HG03558 (cell line): Measurements from ENCODE around the gene KCNE1.
"Not testable (repeated sequence)": the region's sequence is repeated elsewhere in the genome, so short reads cannot be mapped to it uniquely, and the experiment has no call there.

ENCODE experiments used
- ATAC-seq: cut with Tn5 transposase; IDR thresholded peaks from one replicate; pipeline ENCODE4 v1.9.1; 2021; ENCODE audit warnings: moderate number of reproducible peaks; ENCODE audit not compliant: unreplicated experiment; ENCODE audit errors: extremely low read depth

Gene KCNE1

DNA sequence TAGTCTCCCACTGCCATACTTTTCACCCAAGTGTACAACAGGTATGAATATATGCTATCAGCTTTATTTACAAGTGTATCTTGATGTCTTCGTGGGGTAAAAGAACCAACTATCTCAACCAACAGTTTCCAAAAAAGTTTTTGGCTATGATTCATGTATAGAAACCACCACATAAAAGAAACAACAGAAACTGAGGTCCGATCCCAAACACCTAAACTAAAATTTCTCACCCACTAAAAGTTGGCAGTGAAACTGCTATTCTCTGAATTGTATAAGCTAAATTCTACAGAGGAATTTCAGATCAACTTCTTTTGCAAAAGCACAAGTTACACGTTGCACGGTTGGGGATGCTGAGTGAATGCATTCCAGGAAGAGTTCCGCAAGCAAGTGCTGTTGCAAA is 5.0 kb upstream of the KCNE1 start:
- ATAC-seq = no peak

DNA sequence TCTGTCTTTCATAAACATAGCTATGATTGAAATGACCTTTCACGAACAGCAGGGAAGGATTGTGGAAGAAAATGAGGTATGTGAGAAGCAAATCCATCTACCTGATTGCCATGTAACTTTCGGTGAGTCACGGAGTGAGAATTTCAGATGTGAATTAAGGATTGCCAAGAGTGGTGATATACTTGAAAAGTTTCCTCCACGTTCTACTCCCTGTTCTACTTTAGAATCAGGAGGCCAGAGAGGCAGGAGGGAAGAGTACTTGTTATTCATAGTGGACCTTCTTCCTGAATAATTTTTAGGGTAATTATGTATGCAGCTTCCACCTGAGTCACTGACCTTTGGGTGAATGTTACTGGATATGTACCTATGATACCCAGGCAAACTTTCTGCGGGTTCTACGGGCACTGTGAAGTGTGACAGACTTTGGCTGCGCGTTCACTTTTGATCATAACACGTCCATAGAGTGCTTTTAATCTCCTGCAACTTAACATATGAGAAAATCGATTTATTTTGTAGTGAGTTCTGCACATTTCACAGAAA is 2.6 kb upstream of the KCNE1 start:
- ATAC-seq = no peak

DNA sequence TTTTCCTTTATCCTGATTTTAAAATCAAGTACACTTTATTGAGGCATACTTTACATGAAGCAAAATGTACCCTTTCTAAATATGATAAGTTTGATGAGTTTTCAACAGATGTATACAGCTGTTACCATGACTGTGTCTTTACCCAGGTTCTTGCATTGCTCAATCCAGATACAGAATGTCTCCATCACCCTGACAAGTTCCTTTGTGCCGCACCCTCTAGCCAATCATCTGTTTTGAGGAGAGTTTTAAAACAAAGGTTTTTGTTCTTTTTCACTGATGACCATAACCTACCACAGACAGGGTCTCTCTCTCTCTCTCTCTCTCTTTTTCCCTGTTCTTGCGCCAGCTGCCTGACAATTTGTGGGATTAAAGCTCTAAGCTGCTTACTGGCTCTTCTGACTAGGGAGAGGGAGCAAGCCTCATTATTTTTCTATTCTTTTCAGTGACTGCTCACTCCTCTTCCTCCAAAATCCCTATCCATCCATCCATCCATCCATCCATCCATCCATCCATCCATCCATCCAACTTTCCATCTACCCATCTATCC is 1.2 kb upstream of the KCNE1 start:
- no peak for ATAC-seq

DNA sequence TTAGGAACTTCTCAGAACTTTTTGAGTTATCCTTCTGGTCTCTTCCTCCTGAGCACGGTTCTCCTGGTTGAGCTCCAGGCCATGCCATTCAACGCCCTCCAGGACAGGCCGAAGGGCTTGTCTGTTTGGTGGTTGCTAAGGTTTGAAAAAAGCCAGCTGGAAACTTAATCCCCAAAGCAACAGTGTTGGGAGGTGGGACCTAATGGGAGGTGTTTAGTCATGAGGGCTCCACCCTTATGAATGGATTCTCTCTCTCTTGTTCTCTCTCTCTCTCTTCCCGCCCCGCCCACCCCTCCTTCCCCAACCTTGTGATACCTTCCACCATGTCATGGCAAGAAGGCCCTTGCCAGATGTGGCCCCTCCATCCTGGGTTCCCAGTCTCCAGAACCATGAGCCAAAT is 829 bp downstream of the KCNE1 start:
- no peak for ATAC-seq

DNA sequence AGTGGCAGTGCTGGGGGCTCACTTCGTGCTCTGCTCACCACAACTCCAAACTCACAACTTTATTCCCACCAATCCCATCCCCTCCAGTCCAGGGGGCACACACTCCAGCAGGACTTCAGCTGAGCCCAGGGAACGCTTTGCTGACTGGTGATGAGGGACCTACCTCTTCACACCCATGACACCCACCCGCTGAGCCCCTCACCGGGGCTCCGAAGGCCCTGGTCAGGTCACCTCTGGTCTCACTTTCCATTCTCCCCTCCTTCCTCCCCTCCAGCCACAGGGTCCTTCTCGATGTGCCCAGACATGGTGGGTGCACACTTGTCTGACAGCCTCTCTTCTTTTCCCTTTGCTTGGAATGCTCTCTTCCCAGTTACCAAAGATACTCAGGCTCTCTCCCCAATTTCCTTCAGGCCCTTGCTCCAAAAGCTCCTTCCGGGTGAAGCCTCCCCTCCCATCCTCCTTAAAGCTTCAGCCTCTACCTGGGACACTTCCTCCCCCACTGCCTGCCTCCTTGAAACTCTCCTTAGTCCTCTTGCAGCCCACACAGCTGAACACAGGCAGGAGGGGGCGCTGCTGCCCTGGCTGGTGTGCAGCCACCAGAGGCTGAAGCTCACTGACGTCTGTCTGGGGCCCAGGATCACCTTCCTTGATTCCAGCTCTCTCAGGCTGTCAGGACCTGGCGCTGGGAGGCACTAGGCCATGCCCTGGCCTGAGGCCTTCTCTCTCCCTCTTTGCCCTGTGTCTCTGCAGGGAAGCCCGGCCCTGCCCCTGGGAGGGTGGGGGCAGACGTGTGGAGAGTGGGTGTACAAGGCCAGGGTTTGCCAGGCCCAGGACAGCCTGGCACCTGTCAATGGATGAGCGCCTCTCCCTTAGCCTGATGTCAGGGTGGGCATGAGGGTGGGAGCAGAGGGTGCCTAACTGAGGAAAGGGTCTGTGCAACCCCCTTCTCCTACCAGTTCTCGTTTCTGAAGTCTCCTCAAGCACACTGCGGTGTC is 1.6 kb downstream of the KCNE1 start:
- no peak for ATAC-seq

DNA sequence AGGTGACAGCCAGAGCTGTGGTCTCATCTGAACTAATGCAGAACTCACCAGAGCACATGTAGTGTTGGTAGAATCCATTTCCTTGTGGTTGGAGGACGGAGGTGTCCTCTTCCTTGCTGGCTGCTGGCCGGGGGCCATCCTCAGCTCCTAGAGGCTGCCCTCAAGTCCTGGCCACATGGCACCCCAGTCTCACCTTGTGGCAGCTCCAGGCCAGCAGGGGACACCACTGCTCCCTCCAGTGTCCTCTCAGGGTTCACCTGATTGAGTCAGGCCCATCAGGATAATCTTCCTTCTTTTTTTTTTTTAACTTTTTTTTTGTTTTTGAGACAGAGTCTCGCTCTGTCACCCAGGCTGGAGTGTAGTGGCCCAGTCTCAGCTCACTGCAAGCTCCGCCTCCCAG is 2.9 kb downstream of the KCNE1 start:
- ATAC-seq = no peak

DNA sequence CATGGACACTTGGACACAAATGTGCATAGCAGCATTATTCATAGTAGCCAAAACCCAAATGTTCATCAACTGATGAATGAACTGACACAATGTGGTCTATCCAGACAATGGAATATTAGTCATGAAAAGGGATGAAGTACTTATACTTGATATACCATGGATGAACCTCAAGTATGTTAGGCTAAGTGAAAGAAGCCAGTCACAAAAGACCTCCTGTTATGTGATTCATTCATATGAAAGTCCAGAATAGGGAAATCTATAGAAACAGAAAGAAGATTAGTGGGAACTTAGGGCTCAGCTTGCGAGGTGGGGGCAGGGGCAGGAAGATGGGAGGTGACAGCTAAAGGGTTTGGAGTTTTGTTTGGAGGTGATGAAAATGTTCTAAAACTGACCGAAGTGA is 7.4 kb downstream of the KCNE1 start:
- no peak for ATAC-seq

DNA sequence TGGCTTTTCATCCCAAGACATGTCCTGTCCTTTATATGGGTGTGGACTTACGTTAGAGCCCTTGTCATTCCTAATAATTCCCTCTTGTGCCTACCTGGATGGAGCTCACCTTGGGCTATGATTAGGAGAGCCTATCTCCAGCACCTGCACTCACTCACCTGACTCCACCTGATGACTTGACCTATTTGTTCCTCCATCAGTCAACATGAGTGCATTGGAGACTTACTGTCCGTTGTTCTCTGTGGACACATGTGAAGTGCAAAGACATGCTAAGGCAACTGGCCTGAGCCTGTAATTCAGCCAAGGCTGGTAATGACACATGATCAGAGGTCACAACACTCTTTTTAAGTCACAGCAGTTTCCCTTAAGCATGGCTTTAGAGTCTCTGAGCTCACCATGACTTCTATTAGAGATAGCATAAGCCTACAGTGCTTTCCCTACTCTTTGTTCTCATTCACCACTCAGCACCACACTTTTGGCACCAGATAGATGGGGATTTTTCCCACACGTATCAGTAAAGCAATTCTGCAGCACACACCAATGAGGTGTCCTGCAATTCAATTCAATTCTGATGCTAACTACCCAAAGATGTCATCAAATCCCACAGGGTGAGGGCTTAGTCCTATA is 9.4 kb downstream of the KCNE1 start:
- no peak for ATAC-seq

DNA sequence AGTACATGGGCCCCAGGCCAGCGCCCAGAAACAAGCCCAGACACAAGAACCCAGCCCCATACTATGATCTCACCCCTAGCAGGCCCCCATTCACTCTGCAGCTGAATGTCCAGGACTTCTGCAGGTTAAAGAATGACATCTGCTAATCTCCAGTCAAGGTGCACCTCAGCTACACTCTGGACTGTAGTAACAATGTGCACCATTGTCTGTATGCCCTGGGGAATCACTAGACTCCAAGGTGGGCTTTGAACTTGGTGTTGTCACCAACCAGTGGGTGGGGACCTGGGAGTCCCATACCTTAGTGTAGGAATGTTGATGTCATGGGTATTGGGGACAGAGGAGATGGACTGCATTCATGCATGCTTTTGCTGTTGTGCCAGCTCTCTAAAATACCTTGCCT is 10.3 kb downstream of the KCNE1 start:
- ATAC-seq = no peak

DNA sequence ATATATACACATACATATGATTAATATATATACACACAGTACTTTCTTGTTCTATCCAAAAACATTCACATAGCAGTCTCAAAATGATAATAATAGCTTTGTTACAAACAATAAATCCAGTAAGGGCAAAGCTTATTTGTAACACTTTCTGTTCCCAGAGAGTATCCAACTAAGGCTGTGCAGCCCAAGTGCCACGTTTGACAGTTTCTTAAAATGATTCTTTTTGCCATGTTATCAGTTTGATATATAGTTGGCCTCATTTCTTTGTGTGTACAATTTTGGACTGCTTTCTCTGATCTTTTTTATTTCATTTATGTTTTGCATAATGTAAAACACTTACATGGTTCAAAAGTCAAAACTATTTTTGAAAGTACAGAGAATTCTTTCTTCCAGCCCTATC is 11.8 kb downstream of the KCNE1 start:
- ATAC-seq = no peak

DNA sequence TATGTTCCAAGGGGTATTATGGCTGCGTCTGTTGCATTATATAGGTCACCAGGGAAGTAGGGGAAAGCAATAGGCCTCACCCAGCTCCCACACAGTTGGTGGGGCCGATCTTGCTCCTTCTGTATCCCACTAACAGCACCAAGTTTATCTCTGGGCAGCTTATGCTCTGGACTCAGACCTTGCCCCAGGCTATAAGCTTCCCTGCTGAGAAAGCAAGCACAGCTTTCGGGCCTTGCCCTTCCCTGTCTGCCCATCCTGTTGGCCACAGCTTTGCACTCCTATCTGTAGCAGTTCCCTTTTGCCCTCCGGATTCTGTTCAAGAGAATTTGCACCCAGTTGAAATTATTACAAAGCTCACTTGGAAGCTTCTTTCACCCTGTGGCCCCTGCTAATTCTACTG is 12.9 kb downstream of the KCNE1 start:
- no peak for ATAC-seq

DNA sequence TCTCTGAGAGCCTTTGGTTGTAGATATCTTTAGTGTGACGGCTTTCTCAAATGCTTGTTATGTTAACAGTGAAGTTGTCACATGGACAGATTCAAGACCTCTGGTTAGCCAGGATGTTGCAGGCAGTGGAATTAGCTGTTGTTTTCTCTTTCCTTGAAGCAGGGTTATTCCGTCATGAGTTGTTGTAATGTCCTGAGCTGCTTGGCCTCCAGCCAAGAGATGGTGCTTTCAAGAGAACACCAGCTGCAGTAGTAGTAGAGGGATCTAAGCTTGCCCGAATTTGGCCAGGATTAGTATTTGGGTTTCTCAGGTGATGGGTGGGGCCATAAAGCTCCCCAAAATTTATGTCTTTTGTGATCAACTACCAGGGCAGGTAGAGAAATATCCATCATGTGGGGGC is 13.4 kb downstream of the KCNE1 start:
- no peak for ATAC-seq

DNA sequence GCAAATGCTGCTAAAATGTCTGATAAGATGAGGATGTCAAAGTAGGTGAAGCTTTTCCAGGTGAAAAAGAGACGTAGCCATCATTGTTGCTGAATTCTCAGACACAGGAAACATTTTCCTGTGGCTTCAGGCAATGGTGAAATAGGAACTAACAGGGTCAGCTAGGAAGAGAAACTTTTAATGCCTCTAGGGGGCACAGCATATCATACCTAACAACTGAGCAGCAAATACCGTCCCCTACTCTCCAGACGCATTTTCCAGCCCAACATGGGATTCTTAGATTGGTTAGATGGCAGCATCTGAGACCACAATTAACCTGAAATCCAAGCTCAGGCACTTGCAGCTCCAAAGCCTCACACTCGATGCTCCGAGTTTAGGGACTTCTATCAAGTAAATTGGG is 28.2 kb downstream of the KCNE1 start:
- not testable (repeated sequence) for ATAC-seq

DNA sequence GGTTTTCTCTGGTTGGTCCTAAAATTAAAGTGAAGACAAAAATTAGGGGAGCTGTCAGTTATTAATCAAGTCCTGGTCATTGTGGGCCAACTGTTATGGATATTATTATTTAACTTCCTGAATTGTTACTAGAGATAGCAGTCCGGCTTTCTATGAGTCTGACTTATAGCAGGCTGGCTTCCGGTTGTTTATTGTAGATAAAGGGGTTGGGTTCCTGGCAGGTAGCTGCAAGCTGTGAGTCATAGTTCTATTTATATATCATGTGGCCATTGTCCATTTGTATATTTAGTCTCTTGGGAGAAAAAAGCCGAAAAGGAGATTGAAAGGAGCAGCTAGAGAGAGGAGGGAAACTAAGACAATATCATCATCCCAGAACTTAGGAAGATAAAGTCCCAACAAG is 28.6 kb downstream of the KCNE1 start:
- ATAC-seq = not testable (repeated sequence)

DNA sequence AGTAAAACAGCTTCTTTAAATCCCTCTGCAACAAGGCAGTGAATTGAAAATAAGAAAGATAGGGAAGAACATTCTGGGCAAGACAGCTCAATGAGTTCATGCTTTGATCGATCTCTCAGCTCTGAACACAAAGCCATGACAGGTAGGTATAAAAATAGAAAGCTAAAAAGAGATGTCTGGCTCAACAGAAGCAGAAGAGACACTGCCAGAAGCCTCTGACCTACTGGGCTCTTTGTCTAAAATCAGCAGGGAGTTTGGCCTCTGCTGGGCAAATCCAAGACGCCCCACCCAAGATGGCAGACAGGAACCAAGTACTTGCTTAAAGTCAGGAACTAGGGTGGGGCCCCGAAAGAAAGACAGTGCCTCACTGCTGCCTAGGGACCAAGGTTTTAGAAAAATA is 44.7 kb downstream of the KCNE1 start:
- not testable (repeated sequence) for ATAC-seq

DNA sequence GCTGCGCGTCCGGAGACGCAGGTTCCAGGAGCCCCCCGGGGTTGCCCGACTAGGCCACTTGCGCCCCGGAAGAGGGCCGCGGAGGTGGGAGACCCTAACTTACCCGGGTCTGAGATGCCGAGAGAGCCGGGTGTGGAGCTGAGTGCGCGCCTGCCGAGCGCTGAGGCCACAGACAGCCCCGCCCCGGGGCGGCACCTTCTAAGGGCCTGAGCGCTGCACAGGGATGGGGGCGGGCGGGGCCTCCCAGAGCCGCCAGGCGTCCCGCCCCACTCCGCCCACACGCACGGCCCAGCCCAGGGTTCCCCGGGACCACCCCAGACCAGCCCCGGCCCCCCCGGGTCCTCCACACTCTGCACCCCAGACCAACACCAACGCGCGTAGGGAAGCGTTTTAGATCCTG is 52.6 kb downstream of the KCNE1 start:
- not testable (repeated sequence) for ATAC-seq

DNA sequence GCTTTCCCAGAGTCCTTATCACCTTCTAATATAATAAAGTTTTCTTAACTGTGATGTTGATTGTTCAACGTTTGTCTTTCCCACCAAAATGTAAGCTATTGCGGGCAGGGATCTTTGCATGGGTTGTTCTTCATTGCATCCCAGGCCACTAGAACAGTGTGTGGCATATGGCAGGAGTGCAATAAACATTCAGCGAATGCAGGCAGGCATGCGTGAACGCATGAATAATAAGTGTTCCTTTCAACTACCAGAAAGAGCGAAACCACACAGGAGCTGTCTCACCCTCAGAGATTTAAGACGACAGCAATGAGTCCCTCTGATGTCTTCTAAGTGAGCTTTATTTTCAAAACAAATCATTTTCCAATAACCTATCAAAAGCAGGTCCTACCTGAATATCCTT is 53.7 kb downstream of the KCNE1 start:
- not testable (repeated sequence) for ATAC-seq

DNA sequence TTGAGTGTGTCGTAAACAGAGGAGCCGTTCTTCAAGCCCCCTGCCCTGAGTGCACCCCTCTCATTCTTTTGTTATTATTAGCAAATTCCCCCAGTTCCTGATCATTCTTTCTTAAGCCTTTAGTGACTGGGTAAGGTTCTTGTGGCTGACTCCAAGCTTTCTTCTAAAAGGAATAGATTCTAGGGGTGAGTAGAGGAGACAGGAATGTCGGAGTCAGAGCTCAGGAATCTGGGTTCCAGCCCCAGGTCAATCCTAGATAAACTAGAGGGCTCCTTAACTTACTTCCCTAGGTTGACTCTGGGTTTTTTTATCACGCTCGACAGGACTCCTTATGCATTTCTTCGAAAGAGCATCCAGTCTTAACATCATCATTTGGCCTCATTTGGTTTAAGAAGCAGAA is 55.8 kb downstream of the KCNE1 start:
- not testable (repeated sequence) for ATAC-seq

DNA sequence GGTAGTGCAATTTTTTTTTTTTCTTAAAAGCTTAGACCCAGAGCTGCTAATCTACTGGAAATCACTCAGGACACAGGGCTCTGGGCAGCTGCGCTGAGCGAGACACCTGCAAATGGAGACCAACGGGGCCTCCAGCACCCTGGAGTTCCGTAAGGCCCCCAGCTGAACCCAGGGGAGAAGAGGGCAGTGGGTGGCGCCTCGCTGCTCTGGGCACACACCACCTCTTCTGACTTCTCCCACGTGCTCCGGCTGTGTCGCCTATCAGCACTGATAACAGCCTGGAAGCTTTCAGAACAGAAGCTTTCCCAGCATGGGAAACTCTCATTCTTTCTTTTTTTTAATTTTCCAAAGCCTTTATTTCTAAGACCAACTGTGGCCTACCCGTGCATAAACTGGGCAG is 56.4 kb downstream of the KCNE1 start:
- not testable (repeated sequence) for ATAC-seq

DNA sequence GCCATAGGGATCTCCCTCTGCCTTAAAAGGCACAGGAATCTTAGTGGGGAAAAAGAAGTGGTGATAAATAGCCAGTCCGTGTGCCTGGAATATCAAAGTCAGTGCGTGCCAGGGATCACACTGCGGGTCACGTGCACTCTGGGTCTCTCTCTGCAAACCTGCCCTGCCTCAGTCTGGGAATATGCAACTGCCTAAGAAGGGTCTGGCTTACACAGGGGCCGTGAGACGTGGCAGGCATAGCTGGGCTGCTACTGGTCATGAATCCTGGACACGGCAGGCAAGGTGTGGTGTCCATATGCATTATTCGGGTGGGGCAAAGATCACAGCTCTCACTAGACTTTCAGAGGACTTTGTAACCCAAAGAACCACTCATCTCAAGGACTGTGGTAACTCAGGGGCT is 65.0 kb downstream of the KCNE1 start:
- not testable (repeated sequence) for ATAC-seq

DNA sequence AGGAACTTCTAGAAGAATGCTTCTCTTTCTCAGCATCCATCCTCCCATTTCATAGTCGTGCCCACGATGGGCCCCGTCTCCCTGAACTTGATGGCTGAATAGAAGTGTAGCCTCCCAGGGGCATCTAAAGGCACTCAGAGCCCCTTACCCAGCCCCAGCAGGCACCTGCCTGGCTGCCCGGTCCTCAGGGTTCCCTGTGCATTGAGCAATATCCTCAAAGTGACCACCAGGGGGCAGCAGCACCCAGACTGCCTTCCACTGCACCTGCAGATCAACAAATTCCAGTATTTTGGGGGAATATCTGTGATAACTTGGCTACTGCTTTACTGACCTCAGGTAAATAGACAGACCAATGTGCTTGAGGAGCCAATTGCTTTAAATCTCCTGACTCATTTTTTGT is 68.5 kb downstream of the KCNE1 start:
- not testable (repeated sequence) for ATAC-seq
